Stimulated activated CD4-positive, alpha-beta T cell treated with anti-CD3 and anti-CD28 coated beads, Interleukin-2, amount 100 ng/mL, for 48 hours (primary cell): Measurements from ENCODE around the gene DNAJA1.

Source experiments
- DNase-seq, 2 donors: peaks; one replicate each; pipeline ENCODE4 v3.0.0-alpha.2; 2020

DNAJA1 gene

GRCh38 chr9:33029231-33029786, 4.2 kb downstream of the DNAJA1 start:
- no peak for DNase-seq

DNA sequence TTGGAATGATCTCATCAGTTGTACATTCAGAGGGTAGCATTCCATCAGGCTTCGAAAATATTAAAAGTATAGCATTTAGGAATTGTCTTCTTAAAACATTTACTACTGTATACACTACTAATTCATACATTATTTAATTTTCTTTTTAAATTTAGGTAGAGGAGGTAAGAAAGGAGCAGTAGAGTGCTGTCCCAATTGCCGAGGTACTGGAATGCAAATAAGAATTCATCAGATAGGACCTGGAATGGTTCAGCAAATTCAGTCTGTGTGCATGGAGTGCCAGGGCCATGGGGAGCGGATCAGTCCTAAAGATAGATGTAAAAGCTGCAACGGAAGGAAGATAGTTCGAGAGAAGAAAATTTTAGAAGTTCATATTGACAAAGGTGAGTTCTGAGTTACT, 5.2 kb downstream of the DNAJA1 start:
- no peak for DNase-seq

DNA sequence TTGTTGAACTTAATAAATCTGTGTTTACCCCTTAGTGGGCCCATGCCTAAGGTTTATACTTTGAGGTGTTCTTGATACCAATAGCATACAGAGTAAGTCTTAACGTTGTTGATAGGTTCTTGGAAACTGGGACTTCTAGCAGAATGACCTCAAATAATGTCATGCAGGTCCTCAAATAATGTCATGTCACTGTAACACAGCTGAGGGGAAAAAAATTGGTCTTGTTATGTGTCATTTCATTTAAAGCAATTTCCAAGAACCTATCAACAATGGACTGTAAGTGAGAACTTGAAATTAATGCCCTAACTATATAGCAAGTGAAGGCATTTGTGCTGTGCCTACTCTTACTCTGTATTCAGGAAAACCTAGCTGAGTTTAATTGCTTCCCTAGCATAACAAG, 7.2 kb downstream of the DNAJA1 start:
- DNase-seq, result no peak

DNA sequence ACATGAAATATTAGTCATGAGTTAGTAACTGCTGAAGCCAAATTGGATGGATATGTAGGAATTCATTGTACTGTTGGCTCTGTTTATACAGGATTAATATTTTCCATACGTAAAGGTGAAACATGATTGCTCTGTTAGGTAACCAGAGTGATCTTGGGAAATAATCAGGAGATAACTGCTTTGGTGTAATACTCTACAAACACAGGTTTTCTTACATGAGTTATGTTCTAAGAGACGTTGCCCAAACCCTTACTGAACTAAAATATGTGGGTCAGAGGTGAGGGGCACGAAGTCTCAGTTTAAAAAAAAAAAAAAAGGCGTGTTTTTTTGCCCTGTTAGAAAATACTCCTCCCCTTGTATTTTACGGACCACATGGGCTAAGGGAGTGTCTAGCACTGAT, 7.8 kb downstream of the DNAJA1 start:
- no peak for DNase-seq

GRCh38 chr9:33040792-33041431, 15.8 kb downstream of the DNAJA1 start:
- DNase-seq, result no peak

GRCh38 chr9:33041432-33042188, 16.5 kb downstream of the DNAJA1 start:
- no peak for DNase-seq

GRCh38 chr9:33042473-33042872, 17.4 kb downstream of the DNAJA1 start:
- DNase-seq, result no peak

- no peak for DNase-seq
Observed at GRCh38 chr9:33043671-33044070, 18.6 kb downstream of the DNAJA1 start.

DNA sequence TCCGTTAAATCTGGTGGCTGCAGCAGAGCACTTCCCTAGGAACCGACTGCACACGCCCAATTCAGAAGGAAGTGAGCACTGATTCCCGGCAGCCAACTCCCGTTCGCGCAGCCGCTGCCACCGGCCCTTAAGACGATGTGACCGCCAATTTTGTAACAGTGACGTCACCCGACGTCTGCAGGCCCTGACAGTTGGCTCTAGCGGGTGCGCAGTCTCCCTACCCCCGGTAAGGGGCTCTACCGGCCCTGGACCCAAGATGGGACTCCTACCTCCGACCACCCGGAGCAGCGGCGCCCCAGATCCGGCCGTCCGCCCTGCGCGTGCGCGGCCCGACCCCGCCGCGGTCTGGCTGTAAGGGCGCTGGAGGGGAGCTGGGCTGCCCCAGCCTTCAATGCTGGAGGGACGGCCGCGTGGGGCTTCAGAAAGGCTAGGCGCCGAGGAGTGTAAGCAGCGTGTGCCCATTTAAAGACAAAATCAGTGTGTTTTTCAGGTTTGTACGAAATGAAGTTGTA, 19.1 kb downstream of the DNAJA1 start:
- DNase-seq, result peak; percentile 41 to 51

DNA sequence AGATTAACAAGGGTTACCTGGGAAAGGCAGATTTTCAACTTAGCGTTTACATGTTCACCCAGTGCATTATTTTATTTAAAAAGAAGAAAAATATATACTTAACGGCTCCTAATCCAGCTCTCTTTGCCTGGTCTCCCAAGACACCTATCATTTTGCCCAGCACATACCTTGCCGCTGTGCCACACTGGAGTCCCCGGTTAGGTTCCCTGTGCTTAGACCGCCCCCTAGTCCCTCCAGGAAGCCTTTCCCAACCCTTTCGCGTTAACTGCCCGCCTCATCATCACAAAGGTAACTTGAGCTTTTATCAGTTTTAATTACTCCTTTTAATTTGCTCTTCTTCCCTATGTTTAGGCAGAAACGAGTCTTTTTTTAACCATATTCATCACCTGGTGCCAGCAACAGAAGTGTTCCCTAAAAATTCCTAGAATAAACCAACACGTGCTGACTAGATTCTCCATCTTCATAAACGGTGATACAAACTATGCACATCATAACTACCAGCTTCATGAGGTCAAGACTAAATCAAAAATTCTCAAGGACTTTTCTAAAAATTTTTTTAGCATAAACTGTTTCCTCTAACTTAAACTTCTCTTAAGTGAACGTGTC, 19.7 kb downstream of the DNAJA1 start:
- no peak for DNase-seq

- no peak for DNase-seq
Observed at GRCh38 chr9:33046061-33046460, 21.0 kb downstream of the DNAJA1 start.

DNA sequence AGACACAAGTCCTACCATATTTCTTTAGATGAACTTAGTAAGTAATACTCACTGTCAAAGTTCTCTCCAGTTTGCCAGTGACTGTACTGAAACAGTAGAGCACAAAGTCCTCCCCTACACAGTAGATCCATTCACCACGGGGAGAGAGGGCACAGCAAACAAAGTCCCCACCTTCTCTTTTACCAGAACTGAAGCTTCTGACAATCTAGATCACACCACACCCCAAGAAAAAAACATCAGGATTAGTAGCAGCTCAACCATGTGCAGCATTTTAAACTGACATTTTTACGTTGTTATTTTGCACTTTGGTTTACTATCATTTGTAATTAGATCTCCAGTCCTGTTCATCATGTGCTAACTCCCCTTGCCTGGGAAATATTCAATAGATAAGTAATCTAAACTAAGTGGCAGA, 23.0 kb downstream of the DNAJA1 start:
- DNase-seq, result no peak

DNA sequence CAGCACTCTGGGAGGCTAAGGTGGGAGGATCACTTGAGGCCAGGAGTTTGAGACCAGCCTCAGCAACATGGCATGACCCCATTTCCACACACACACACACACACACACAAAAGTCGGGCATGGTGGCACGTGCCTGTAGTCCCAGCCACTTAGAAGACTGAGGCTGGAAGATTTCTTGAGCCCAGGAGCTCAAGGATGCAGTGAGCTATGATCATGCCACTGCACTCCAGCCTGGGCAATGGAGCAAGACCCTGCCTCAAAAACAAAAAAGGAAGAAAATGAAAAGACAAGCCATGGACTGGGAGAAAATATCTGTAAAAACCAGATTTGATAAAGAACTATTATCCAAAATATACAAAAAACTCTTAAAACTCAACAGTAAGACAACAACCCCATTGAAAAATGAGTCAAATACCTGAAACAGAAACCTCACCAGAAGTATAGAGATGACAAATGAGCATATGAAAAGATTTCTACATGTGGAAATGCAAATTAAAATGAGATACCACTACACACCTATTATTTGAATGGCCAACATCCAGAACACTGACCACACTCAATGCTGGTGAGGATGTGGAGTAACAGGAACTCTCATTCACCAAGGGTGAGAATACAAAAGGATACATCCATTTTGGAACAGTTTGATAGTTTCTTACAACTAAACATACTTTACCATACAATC, 24.7 kb downstream of the DNAJA1 start:
- DNase-seq, result no peak

- DNase-seq, result no peak
Observed at GRCh38 chr9:33051144-33051543, 26.1 kb downstream of the DNAJA1 start.

- no peak for DNase-seq
Observed at GRCh38 chr9:33065157-33066076, 40.3 kb downstream of the DNAJA1 start.

DNA sequence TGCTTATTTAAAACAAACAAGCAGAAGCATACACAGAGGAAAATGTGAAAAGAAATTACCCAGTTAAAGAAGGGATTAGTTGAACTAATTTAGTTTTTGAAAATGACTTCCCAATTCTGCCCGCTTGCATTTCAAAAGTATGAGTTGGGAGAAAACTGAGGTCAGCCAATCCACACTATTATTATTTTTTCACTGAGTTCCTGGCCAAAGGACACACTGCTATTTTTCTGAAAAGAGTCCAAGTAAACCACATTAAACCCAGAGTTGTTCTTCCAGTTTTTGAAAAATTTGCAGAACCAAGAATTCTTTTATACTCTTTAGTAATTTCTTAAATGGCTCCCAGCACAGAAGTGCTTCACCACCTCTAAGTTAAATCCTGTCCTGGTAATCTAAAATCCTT, 43.9 kb downstream of the DNAJA1 start:
- DNase-seq, result no peak

DNA sequence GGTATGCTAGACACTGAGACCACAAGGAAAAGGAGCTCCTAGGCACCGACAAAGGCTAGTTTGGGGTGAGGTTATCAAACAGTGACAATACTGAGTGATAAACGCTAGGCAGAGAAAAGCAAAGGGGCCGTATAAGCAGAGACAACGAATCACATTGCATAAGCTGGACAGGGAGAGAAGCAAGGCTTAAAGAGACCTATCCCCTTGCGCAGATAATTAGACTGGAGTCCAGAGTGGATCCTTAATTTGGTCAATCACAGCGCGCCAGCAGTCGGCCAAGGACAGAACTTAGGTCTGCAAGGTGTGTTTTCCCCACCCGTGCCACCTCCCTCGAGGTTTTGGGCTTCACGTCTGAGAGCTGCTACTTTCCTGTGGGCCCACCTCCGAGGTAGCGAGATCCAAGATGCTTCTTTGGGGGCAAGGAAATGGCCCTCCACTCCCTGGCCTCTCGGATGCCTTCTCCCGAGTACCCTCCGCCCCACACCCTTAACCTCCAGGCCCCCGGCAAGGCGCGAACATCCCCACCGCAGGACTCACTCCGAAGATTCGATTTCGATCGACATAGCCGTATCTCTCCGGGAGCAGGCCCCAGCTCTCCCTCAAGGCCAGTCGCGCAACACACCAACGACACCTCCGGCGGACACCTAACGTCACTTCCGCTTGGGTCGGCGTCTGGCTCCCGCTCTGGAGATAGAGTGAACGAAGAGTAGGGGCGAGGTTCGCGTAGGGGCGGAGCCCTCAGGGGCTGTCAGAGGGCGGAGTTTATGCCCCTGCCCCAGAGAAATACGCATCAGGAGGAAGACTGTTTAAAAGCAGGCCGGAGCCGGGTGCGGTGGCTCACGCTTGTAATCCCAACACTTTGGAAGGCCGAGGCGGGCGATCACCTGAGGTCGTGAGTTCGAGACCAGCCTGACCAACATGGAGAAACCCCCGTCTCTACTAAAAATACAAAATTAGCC, 51.3 kb downstream of the DNAJA1 start, which contains the start of gene SMU1:
Gene SMU1, minus strand, starts transcription at position 629 of the 959 bp plus-strand sequence. Its CDS starts 66 bp downstream, at position 563.
- peak; percentile 87 to 91 for DNase-seq

GRCh38 chr9:33080534-33080933, 55.5 kb downstream of the DNAJA1 start:
- DNase-seq, result no peak

- DNase-seq, result peak; percentile 33 to 43
Observed at GRCh38 chr9:33081128-33081851, 56.2 kb downstream of the DNAJA1 start.

DNA sequence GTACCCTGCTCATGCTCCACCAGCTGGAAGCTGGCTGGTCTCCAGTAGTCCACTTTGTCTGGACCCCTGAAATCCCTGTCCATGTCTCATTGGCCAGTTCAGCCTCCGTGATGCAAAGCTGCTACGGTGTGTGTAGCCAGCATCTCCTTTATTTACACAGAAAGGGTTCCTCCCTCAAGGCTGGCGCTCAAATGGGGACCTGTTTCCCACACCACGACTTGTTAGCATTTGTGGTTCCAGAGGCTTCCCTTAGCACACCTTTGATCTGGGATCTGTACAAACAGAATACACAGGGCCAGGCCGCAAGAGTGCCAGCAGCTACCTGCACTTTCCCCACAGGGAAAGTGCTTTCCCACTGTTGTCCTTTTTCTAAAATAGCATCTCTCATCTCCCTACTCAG, 57.1 kb downstream of the DNAJA1 start:
- no peak for DNase-seq
